Left lung (tissue), 10 donors: ENCODE data around the gene DPP9. TPM values are rescaled to one million over a fixed set of nuclear protein-coding genes. Genes with fewer than 3 reads are reported as not detected.

Experiments used
- ATAC-seq: fragments of 200-7000 bp; cut with Tn5 transposase; one replicate; pipeline ENCODE4 v1.9.1; 2020; ENCODE audit warnings: moderate library complexity
- DNase-seq, 4 donors: peaks; one replicate each; pipeline ENCODE4 v3.0.0-alpha.2; 2013 to 2020
- H3K27ac ChIP-seq, 2 donors: fragments of 200-600 bp; sonication (generic) in 1 of 2; one replicate each; pipeline versions ENCODE4 v1.5.0 to v1.8.0; 2020 to 2021
- H3K27me3 ChIP-seq, 2 donors: fragments of 200-600 bp; sonication (generic) in 1 of 2; one replicate each; pipeline versions ENCODE4 v1.5.0 to v1.8.0; 2020 to 2021
- H3K36me3 ChIP-seq, 2 donors: fragments of 200-600 bp; sonication (generic) in 1 of 2; one replicate each; pipeline versions ENCODE4 v1.5.0 to v1.8.0; 2020 to 2021
- H3K4me1 ChIP-seq, 2 donors: fragments of 200-600 bp; one replicate each; pipeline ENCODE4 v1.8.0; 2021
- H3K4me3 ChIP-seq, 2 donors: fragments of 200-600 bp; sonication (generic) in 1 of 2; one replicate each; pipeline versions ENCODE4 v1.5.0 to v1.8.0; 2020 to 2021; ENCODE audit warnings: mild to moderate bottlenecking in 1 of 2
- H3K9me3 ChIP-seq, 2 donors: fragments of 200-600 bp; sonication (generic) in 1 of 2; one replicate each; pipeline versions ENCODE4 v1.5.0 to v1.8.0; 2020 to 2021
- CTCF ChIP-seq, 2 donors: fragments of 200-600 bp; sonication (generic) in 1 of 2; IDR thresholded peaks; one replicate each; pipeline versions ENCODE4 v1.5.0 to v1.8.0; 2021; ENCODE audit warnings: antibody characterized with exemption in 2 of 2
- intact Hi-C, 2 donors: fragments of 100-400 bp; cut with DNase I; formaldehyde crosslinking; loops; one replicate each; pipeline versions ENCODE4 v1.11.2 to v1.14.2; 2022
- polyA plus RNA-seq, 6 donors: library from polyadenylated mRNA; unstranded; fragments of 120-200 nt; gene quantifications; one replicate each; pipeline ENCODE4 v1.2.1, GENCODE V29; 2013; ENCODE audit not compliant: insufficient read length in 6 of 6
- total RNA-seq, 2 donors: library from RNA; stranded (reverse); fragmentation: NEBNext Ultra II Directional; extraction: Animal tissue kit (Norgen Biotek cat#: 25700); gene quantifications; one replicate each; pipeline ENCODE4 v1.2.1, GENCODE V29; 2021
- donor health status: DM: no; HTN: yes; CAD: no.
- donor health status: DM: no; HTN: no; CAD: no.

Gene DPP9
- total and polyA plus RNA-seq, 8 donors: 25.2 to 95.5 (median 31.3) TPM

GRCh38 chr19:4657262-4657661 is 66.4 kb downstream of the DPP9 start:
- intact Hi-C loops: no loop called here
- Histone ChIP-seq H3K27me3 (no peaks in the 10 kb centered on the region), H3K36me3 (peaks cover 0 to 90% of the 10 kb centered on the region in 2 donors)

GRCh38 chr19:4656102-4656501 is 67.5 kb downstream of the DPP9 start:
- H3K36me3 ChIP-seq: peaks cover 0 to 89% of the 10 kb centered on the region in 2 donors
- TF ChIP-seq CTCF (IDR thresholded peaks at IDR 0.05): no peak
- no peak overlapping the region for H3K4me3 ChIP-seq
- no peaks in the 10 kb centered on the region for H3K9me3 ChIP-seq
- H3K27me3 ChIP-seq: no peaks in the 10 kb centered on the region
- H3K4me1 ChIP-seq: no peaks in the 10 kb centered on the region
- intact Hi-C loops: no loop called here
- DNase-seq: no peak
- no peak for ATAC-seq
- no peak overlapping the region for H3K27ac ChIP-seq

More at GRCh38 chr19:4657262-4657661, 66.4 kb downstream of the DPP9 start:
- H3K4me3 ChIP-seq: no peak overlapping the region
- no peak for TF ChIP-seq CTCF (IDR thresholded peaks at IDR 0.05)
- ATAC-seq: no peak
- no peak overlapping the region for H3K27ac ChIP-seq
- H3K4me1 ChIP-seq: no peaks in the 10 kb centered on the region
- no peak for DNase-seq
- no peaks in the 10 kb centered on the region for H3K9me3 ChIP-seq

- intact Hi-C loops: no loop called here
Observed at GRCh38 chr19:4654437-4655361, 68.9 kb downstream of the DPP9 start.

GRCh38 chr19:4653793-4654436 is 69.7 kb downstream of the DPP9 start:
- DNase-seq: no peak
- H3K9me3 ChIP-seq: no peaks in the 10 kb centered on the region
- H3K4me3 ChIP-seq: no peak overlapping the region
- H3K4me1 ChIP-seq: no peaks in the 10 kb centered on the region
- no peak overlapping the region for H3K27ac ChIP-seq
- intact Hi-C loops: no loop called here
- no peak for ATAC-seq
- peaks cover 0 to 67% of the 10 kb centered on the region in 2 donors for H3K36me3 ChIP-seq
- TF ChIP-seq CTCF (IDR thresholded peaks at IDR 0.05): no peak
- no peaks in the 10 kb centered on the region for H3K27me3 ChIP-seq

More at GRCh38 chr19:4654437-4655361, 68.9 kb downstream of the DPP9 start:
- Histone ChIP-seq H3K27me3 (no peaks in the 10 kb centered on the region), H3K4me3 (no peak overlapping the region), H3K4me1 (no peaks in the 10 kb centered on the region), H3K9me3 (no peaks in the 10 kb centered on the region), H3K36me3 (peaks cover 0 to 75% of the 10 kb centered on the region in 2 donors), H3K27ac (no peak overlapping the region)
- no peak for DNase-seq
- no peak for ATAC-seq
- TF ChIP-seq CTCF (IDR thresholded peaks at IDR 0.05): no peak

GRCh38 chr19:4652075-4652474 is 71.6 kb downstream of the DPP9 start:
- ATAC-seq (no peak), DNase-seq (no peak)
- Histone ChIP-seq H3K27me3 (no peaks in the 10 kb centered on the region), H3K4me1 (no peaks in the 10 kb centered on the region), H3K36me3 (peaks cover 0 to 48% of the 10 kb centered on the region in 2 donors), H3K9me3 (no peaks in the 10 kb centered on the region), H3K4me3 (no peak overlapping the region), H3K27ac (no peak overlapping the region)
- intact Hi-C loops: no loop called here
- no peak for TF ChIP-seq CTCF (IDR thresholded peaks at IDR 0.05)
